Natural killer cell (primary cell): ENCODE results near the gene ABHD6. TPM values are rescaled to one million over a fixed set of nuclear protein-coding genes. Genes with fewer than 3 reads are reported as not detected.

Experiments
- ATAC-seq, 3 donors: fragments of 150-1000 bp in 2 of 3; fragments of 200-7000 bp in 1 of 3; cut with Tn5 transposase; 1 replicate in 1 of 3; 2 replicates in 2 of 3; pipeline ENCODE4 v1.10.0; 2021; ENCODE audit warnings: mild to moderate bottlenecking in 2 of 3, moderate library complexity in 2 of 3
- DNase-seq, 2 donors: peaks; one replicate each; pipeline versions ENCODE4 v3.0.0 to v3.0.0-alpha.2; 2013 to 2021; ENCODE audit warnings: mixed read lengths in 1 of 2
- H3K27ac ChIP-seq: one replicate; pipeline ENCODE4 v1.5.1; 2013; ENCODE audit warnings: mild to moderate bottlenecking, low read length
- H3K27me3 ChIP-seq: one replicate; pipeline ENCODE4 v1.6.1; 2013; ENCODE audit warnings: low read length; ENCODE audit not compliant: control insufficient read depth, insufficient read depth
- H3K36me3 ChIP-seq: one replicate; pipeline ENCODE4 v1.6.1; 2013; ENCODE audit warnings: low read length; ENCODE audit not compliant: control insufficient read depth, insufficient read depth
- H3K4me1 ChIP-seq: one replicate; pipeline ENCODE4 v1.6.1; 2013; ENCODE audit warnings: low read length; ENCODE audit not compliant: control insufficient read depth, insufficient read depth
- H3K4me3 ChIP-seq: one replicate; pipeline ENCODE4 v1.5.1; 2013; ENCODE audit warnings: low read length
- H3K9me3 ChIP-seq: one replicate; pipeline ENCODE4 v1.6.1; 2013; ENCODE audit warnings: low read length; ENCODE audit not compliant: control insufficient read depth, insufficient read depth
- H3K27ac Mint-ChIP-seq, 2 donors: one replicate each; pipeline ENCODE4 v1.8.0; 2022; ENCODE audit warnings: mild to moderate bottlenecking in 2 of 2, mixed read lengths in 2 of 2, moderate library complexity in 1 of 2
- H3K27me3 Mint-ChIP-seq, 2 donors: one replicate each; pipeline ENCODE4 v1.8.0; 2022; ENCODE audit warnings: low read depth in 2 of 2, mixed read lengths in 2 of 2
- H3K36me3 Mint-ChIP-seq: one replicate; pipeline ENCODE4 v1.8.0; 2022; ENCODE audit warnings: mixed read lengths
- H3K4me1 Mint-ChIP-seq, 2 donors: one replicate each; pipeline ENCODE4 v1.8.0; 2022; ENCODE audit warnings: mixed read lengths in 2 of 2
- H3K4me3 Mint-ChIP-seq: one replicate; pipeline ENCODE4 v1.8.0; 2022; ENCODE audit warnings: mild to moderate bottlenecking, moderate library complexity, mixed read lengths
- H3K9me3 Mint-ChIP-seq, 2 donors: one replicate each; pipeline ENCODE4 v1.8.0; 2022; ENCODE audit warnings: mixed read lengths in 2 of 2
- CTCF ChIP-seq: fragments of 200-600 bp; IDR thresholded peaks from one replicate; pipeline ENCODE4 v1.8.0; 2022; ENCODE audit warnings: antibody characterized with exemption
- WGBS: methylation state at CpG from one replicate; pipeline ENCODE4 v1.1.7; 2013; ENCODE audit warnings: missing lambda C conversion rate; ENCODE audit not compliant: insufficient coverage; 5-methylcytosine and 5-hydroxymethylcytosine counted together
- intact Hi-C: fragments of 100-400 bp; cut with micrococcal nuclease; formaldehyde crosslinking; loops from one replicate; pipeline ENCODE4 v1.14.2; 2022
- total RNA-seq, 4 donors: library from RNA; stranded (reverse); fragments of 120-200 nt in 1 of 4; gene quantifications; one replicate each; pipeline versions ENCODE4 v1.2.3 to v1.2.4, GENCODE V29; 2013 to 2022

The ABHD6 gene
- total RNA-seq, 3 donors from 2014 or later (not counting 1 experiment from before 2014, with no cell fraction given), result 5.0 to 10.6 (median 9.3) TPM

- WGBS, result 80% methylated on average over 5 of the region's 5 CpGs
Observed at GRCh38 chr3:58189691-58190090, 47.9 kb upstream of the ABHD6 start.

GRCh38 chr3:58190291-58190690 is 47.3 kb upstream of the ABHD6 start:
- no peak overlapping the region for H3K27ac ChIP-seq
- 97% methylated on average over 4 of the region's 4 CpGs for WGBS
- H3K9me3 ChIP-seq, result no peaks in the 10 kb centered on the region
- H3K36me3 Mint-ChIP-seq, result no peaks in the 10 kb centered on the region
- intact Hi-C loops, result no loop called here
- H3K27me3 ChIP-seq, result no peaks in the 10 kb centered on the region
- no peak overlapping the region for H3K4me3 ChIP-seq
- H3K4me3 Mint-ChIP-seq, result no peak overlapping the region
- H3K4me1 ChIP-seq, result peaks cover 5% of the 10 kb centered on the region
- no peak for TF ChIP-seq CTCF
- ATAC-seq (no peak), DNase-seq (no peak)
- no peaks in the 10 kb centered on the region for H3K27me3 Mint-ChIP-seq
- no peaks in the 10 kb centered on the region for H3K4me1 Mint-ChIP-seq
- H3K9me3 Mint-ChIP-seq, result no peaks in the 10 kb centered on the region
- H3K27ac Mint-ChIP-seq, result no peak overlapping the region
- H3K36me3 ChIP-seq, result no peaks in the 10 kb centered on the region

More at GRCh38 chr3:58189691-58190090, 47.9 kb upstream of the ABHD6 start:
- no peak for ATAC-seq
- Histone ChIP-seq H3K4me3 (no peak overlapping the region), H3K27me3 (no peaks in the 10 kb centered on the region), H3K9me3 (no peaks in the 10 kb centered on the region), H3K4me1 (peaks cover 5% of the 10 kb centered on the region), H3K36me3 (no peaks in the 10 kb centered on the region), H3K27ac (no peak overlapping the region)
- intact Hi-C loops, result loop anchor here (5.0 kb wide), 1 partner anchor 343 kb away; no protein-coding TSS in a partner anchor
- no peak overlapping the region for H3K4me3 Mint-ChIP-seq
- H3K27me3 Mint-ChIP-seq, result no peaks in the 10 kb centered on the region
- DNase-seq, result no peak
- TF ChIP-seq CTCF, result no peak
- H3K36me3 Mint-ChIP-seq, result no peaks in the 10 kb centered on the region
- H3K9me3 Mint-ChIP-seq, result no peaks in the 10 kb centered on the region
- no peaks in the 10 kb centered on the region for H3K4me1 Mint-ChIP-seq
- H3K27ac Mint-ChIP-seq, result no peak overlapping the region

- Mint-ChIP-seq H3K36me3 (no peaks in the 10 kb centered on the region), H3K27ac (no peak overlapping the region), H3K4me3 (no peak overlapping the region), H3K4me1 (no peaks in the 10 kb centered on the region), H3K9me3 (no peaks in the 10 kb centered on the region), H3K27me3 (no peaks in the 10 kb centered on the region)
- no peak overlapping the region for H3K27ac ChIP-seq
- 95% methylated on average over 4 of the region's 4 CpGs for WGBS
- no peak for ATAC-seq
- no peak for DNase-seq
- no peaks in the 10 kb centered on the region for H3K27me3 ChIP-seq
- intact Hi-C loops, result no loop called here
- H3K4me1 ChIP-seq, result peaks cover 5% of the 10 kb centered on the region
- no peaks in the 10 kb centered on the region for H3K36me3 ChIP-seq
- no peak overlapping the region for H3K4me3 ChIP-seq
- no peaks in the 10 kb centered on the region for H3K9me3 ChIP-seq
- TF ChIP-seq CTCF, result no peak
Observed at GRCh38 chr3:58190882-58191281, 46.7 kb upstream of the ABHD6 start.

- no peaks in the 10 kb centered on the region for H3K9me3 Mint-ChIP-seq
- no peaks in the 10 kb centered on the region for H3K36me3 Mint-ChIP-seq
- H3K4me1 ChIP-seq, result peaks cover 5% of the 10 kb centered on the region
- no peaks in the 10 kb centered on the region for H3K4me1 Mint-ChIP-seq
- no peaks in the 10 kb centered on the region for H3K27me3 Mint-ChIP-seq
- H3K4me3 ChIP-seq, result no peak overlapping the region
- H3K27ac Mint-ChIP-seq, result no peak overlapping the region
- H3K27me3 ChIP-seq, result no peaks in the 10 kb centered on the region
- H3K9me3 ChIP-seq, result no peaks in the 10 kb centered on the region
- ATAC-seq (no peak), DNase-seq (no peak)
- no peaks in the 10 kb centered on the region for H3K36me3 ChIP-seq
- WGBS, result 82% methylated on average over 10 of the region's 10 CpGs
- H3K27ac ChIP-seq, result no peak overlapping the region
- no peak overlapping the region for H3K4me3 Mint-ChIP-seq
- no peak for TF ChIP-seq CTCF
- intact Hi-C loops, result no loop called here
Observed at GRCh38 chr3:58191361-58191991, 46.1 kb upstream of the ABHD6 start.
